NCI-H510A (cell line): Measurements from ENCODE around the gene SLC25A30.
"Not testable (repeated sequence)": the region's sequence is repeated elsewhere in the genome, so short reads cannot be mapped to it uniquely, and the experiment has no call there.

Experiments used
- DNase-seq: peaks from one replicate; lab custom pipeline; 2025; lab: John Stamatoyannopoulos, UW

SLC25A30 gene

DNA sequence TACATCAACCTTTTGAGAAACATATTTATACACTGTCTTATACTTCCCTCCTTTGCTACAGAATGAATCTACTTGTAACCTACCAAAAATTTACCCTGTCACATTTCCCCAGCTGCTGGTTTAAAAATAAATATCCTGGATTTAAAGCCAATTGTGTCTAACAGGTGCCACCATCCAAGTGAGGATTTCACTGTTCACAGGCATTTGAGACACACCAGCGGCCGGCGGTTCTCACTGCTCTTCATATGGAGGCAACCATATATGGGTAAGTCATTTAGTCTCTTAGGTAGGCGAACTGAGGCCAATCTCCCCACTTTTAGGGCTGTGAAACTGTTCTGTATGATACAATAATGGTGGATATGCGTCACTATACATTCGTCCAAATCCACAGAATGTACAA, 26.2 kb downstream of the SLC25A30 start:
- no peak for DNase-seq

- DNase-seq: not testable (repeated sequence)
These were observed 27.0 kb downstream of the SLC25A30 start for GRCh38 chr13:45391128-45391527.

DNA sequence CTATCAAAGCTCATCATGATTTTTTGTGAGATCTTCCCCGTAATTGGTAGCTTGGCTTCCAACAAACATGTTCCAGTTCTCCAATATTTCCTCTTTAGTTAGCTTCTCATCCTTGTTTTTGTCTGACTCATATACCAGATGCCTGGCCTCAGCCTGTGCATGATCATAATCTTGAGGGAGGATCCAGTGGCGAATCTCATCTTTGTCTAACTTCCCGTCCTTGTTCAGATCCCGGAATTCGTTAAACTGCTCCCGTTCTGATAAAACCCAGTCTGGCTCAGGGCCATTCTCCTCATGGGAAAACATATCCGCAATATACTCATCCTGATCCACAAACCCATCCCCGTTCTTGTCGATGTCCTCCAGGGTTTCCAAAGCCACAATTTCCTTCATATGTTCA, 27.8 kb downstream of the SLC25A30 start:
- not testable (repeated sequence) for DNase-seq

GRCh38 chr13:45388664-45389063, 29.5 kb downstream of the SLC25A30 start:
- DNase-seq: no peak

GRCh38 chr13:45386892-45387575, 31.1 kb downstream of the SLC25A30 start:
- not testable (repeated sequence) for DNase-seq

GRCh38 chr13:45385907-45386553, 32.1 kb downstream of the SLC25A30 start:
- DNase-seq: no peak

DNA sequence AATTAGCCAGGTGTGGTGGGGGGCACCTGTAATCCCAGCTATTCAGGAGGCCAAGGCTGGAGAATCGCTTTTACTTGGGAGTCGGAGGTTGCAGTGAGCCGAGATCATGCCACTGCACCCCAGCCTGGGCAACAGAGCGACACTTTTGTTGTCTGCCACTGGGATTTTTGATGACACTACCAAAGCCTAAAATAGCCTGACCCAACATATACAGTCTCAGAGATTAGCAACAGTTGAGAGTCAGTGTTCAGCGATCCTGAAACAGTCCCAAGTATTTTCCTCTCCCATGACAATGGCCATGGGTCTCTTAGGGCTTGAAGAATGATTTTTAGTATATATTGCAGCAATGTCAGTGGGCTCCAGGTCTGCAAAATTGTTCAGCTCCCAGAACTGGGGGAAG, 32.9 kb downstream of the SLC25A30 start:
- DNase-seq: no peak

DNA sequence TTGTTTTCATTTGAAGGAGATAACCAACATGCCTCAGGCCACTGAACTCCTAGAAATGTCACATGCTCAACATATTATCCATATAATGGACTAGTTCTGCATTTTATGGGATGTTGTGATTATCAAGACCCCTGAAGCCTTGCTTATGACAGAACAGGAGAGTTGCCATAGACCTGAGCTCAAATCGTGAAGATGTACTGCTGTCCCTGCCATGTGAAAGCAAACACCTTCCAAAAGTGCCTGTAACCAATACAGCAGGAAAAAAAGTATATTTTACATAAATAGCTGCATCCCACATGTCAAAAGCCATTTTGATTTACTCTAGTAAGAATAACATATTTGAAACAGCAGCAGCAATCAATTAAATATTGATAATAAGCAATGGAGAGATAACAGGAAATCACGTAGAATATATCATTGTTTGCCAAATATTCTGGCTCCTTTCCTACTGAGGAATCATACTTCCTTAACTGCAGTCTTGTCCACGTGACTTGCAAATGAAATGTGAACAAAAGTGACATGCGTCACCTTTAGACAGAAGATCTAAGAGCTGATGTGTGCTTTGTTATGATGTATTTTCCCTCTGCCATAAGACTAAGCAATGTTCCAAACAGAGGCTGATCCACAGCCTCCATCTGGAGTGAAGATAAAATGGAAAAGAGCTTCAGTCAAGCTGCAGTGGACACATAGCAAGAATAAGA, 33.5 kb downstream of the SLC25A30 start:
- no peak for DNase-seq

GRCh38 chr13:45382739-45383138, 35.4 kb downstream of the SLC25A30 start:
- DNase-seq: not testable (repeated sequence)

- DNase-seq: no peak
These were observed 37.0 kb downstream of the SLC25A30 start for GRCh38 chr13:45381196-45381595.

DNA sequence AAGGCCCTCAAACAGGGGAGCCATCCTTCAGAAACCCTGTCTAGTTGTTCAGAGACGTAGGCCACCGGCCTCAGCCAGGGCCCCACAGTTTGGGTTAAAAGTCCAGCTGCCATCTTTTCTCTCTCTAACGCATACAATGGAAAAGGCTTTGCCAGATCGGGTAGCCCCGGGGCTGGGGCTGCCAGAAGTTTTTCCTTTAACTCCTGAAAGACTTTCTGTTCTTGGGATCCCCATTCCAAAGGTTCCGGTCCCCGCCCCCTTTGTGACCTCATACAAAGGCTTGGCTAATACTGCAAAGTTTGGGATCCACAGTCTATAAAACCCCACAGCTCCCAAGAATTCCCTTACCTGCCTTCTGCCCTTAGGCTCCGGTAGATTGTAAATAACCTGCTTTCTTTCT, 37.5 kb downstream of the SLC25A30 start:
- DNase-seq: not testable (repeated sequence)

GRCh38 chr13:45379516-45379915, 38.7 kb downstream of the SLC25A30 start:
- DNase-seq: not testable (repeated sequence)

GRCh38 chr13:45378786-45379185, 39.4 kb downstream of the SLC25A30 start:
- not testable (repeated sequence) for DNase-seq

- not testable (repeated sequence) for DNase-seq
These were observed 40.9 kb downstream of the SLC25A30 start for GRCh38 chr13:45377314-45377713.

- not testable (repeated sequence) for DNase-seq
These were observed 41.5 kb downstream of the SLC25A30 start for GRCh38 chr13:45376651-45377050.

DNA sequence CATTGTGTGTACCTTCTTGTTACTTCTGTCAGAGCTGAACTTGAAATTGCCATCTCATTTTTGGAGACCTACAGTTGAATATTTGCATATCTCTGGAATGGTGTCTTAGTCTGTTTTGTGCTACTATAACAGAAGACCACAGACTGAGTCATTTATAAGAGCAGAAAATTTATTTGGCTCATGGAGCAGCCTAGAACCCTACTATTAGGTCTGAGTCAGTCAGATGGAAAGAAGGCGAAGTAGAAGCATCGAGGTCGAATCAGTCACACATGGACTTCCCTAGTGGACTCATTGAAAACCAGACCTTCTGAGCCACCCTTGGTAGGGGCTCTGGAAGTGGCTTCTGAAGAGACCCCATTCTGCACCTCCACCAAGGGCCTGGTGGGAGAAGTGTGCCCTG, 43.3 kb downstream of the SLC25A30 start:
- no peak for DNase-seq

DNA sequence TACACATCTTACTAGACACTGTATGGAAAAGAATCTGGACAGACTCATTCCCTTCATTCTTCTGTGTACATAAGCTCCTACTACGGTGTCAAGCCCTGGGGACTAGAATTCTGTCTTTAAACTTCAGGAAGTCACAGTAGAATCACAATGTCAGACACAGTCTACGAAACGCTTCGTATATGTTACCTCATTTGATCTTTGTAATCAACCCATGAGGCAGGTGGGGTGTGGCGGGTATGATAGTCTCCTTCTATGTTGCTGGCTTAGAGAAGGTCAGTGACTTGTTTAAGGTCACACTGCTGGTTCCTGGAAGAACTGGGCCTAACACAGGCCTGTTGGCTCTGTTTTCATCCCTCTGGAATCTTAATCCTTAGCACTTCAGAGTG, 45.0 kb downstream of the SLC25A30 start:
- no peak for DNase-seq

DNA sequence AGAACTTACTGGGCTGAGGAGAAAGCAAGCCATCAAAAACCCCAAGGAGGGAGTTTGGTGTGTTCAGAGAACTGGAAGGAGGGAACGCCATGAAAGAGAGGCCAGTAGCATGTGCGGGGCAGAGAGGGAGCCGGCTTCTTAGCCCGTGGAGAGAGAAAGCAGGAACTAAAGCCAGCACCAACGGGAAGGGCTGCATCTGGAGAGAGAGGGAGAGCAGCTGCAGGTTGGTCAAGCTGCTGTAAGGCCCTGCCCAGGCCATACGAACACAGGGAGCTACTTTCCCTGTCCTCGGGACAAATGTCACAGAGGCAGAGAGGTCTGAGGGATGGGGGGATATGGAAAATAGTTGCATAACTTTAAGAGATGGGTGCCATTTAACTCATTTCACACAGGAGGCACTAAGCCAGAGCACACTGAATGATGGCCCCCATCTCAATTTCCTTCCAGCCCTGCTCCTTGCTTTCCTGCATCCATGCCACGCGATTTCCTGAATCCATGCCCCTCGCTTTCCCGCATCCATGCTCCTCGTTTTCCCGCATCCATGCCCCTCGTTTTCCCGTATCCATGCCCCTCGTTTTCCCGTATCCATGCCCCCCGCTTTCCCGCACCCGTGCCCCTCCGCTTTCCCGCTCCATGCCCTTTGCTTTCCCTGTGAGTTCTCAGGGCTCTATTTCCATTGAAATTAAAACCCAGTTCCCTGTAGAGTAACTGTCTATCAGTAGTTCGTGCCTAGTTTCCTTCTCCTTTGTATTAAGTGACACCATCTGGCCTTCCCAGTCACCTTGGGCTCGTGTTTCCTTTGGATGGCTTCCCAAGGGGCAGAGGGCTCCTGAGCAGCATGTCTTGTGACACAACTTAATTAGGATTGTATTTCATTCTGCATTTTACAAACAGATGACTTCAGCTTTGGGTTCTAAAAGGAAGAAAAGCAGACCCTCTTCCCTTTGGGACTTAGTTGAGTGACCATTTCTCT, 45.7 kb downstream of the SLC25A30 start:
- DNase-seq: no peak

DNA sequence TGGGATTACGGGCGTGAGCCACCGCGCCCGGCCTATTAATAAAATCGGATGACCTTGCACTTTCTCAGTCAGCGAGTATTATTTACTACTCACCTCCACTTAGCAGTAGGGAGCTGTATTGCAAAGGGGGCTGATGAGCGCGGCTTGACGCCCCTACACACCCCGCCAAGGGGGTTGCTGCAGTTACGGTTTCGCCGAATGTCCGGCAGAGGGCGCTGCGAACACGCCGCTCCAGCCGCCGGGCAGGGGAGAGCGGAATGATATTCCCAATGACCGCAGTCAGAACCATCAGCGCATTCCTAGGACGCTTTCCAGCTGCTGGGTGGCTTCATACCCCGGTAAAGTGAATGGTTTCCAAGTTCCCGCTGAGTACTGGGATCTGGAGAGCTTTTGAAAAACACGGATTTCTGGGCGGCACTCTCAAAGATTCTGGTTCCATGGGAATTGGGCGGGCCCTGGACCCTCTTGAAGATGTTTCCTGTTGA, 47.2 kb downstream of the SLC25A30 start:
- DNase-seq: no peak

- DNase-seq: no peak
These were observed 49.1 kb downstream of the SLC25A30 start for GRCh38 chr13:45369116-45369515.

GRCh38 chr13:45368571-45368970, 49.6 kb downstream of the SLC25A30 start:
- no peak for DNase-seq

GRCh38 chr13:45368005-45368404, 50.2 kb downstream of the SLC25A30 start:
- no peak for DNase-seq
